ENCODE data around the gene MIER1.

Gene MIER1

DNA sequence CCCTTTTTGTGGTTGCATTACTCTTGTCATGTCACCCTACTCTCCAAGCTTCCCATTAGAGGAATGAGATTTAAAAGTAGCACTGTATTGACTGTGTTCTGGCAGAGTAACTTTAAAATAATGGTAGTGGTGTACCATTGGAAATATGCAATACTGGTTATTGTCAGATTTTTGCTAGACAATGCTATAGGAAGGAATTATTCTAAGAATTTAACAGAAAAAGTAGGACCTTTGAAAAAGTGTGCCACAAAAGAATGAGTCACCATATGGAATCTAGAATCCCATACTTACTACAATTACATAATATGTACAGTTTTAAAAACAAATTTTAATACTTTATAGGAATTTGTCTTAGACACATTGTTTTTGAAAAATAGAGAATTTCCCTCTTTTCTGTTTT, 13.8 kb downstream of the MIER1 start:
- Histone ChIP-seq H3K79me2 (ENCODE audit: insufficient read depth, low read length) (peaks cover 97% of the 10 kb centered on the region), H3K9me2 (replicated peaks; ENCODE audit: low read depth, low read length) (no peaks in the 10 kb centered on the region), H3K27me3 (ENCODE audit: insufficient read depth, low read length, poor library complexity, severe bottlenecking) (no peaks in the 10 kb centered on the region), H3K4me1 (ENCODE audit: insufficient read depth, low read length, poor library complexity, severe bottlenecking) (peaks cover 39% of the 10 kb centered on the region), H3K9me3 (ENCODE audit: insufficient read depth, low read depth, low read length) (no peaks in the 10 kb centered on the region), H3K4me3 (ENCODE audit: low read length, poor library complexity, severe bottlenecking) (peak overlapping the region; percentile 2), H3K9ac (ENCODE audit: low read depth, low read length, poor library complexity, severe bottlenecking) (no peak overlapping the region), H3F3A (ENCODE audit: low read depth) (no peaks in the 10 kb centered on the region), H3K36me3 (ENCODE audit: insufficient read depth, low read length) (peaks cover 23% of the 10 kb centered on the region), H2AFZ (ENCODE audit: low read length) (no peak overlapping the region), H4K20me1 (ENCODE audit: insufficient read depth, low read length, poor library complexity, severe bottlenecking) (peaks cover 81% of the 10 kb centered on the region), H3K4me2 (ENCODE audit: low read depth, low read length, poor library complexity, severe bottlenecking) (peak overlapping the region; percentile 47)
- TF ChIP-seq, protein P1, sequence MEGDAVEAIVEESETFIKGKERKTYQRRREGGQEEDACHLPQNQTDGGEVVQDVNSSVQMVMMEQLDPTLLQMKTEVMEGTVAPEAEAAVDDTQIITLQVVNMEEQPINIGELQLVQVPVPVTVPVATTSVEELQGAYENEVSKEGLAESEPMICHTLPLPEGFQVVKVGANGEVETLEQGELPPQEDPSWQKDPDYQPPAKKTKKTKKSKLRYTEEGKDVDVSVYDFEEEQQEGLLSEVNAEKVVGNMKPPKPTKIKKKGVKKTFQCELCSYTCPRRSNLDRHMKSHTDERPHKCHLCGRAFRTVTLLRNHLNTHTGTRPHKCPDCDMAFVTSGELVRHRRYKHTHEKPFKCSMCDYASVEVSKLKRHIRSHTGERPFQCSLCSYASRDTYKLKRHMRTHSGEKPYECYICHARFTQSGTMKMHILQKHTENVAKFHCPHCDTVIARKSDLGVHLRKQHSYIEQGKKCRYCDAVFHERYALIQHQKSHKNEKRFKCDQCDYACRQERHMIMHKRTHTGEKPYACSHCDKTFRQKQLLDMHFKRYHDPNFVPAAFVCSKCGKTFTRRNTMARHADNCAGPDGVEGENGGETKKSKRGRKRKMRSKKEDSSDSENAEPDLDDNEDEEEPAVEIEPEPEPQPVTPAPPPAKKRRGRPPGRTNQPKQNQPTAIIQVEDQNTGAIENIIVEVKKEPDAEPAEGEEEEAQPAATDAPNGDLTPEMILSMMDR (conservative IDR thresholded peaks at IDR 0.05; ENCODE audit: low read length), result no peak
- no peak for TF ChIP-seq EZH2phosphoT487 (IDR thresholded peaks at IDR 0.05; ENCODE audit: borderline replicate concordance)

DNA sequence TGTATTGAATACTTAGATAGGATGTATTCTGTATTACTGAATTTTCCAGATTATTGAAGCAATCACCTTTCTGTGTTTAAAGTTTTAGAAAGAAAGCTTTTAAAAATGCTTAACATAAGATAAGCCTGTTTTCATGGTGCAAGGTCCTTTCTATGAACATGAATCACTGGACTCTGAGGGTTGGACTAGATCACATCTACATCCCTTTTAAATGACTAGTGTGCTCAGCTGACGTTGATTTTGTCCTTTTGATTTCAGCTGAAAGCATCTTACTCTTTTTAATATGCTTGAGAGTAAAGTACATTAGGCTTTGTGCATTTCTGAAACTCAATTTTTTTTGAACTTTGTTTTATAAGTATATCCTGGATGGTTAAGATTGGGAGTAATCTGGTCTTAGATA, 16.2 kb downstream of the MIER1 start:
- H3K9ac ChIP-seq (ENCODE audit: low read depth, low read length, poor library complexity, severe bottlenecking), result no peak overlapping the region
- H2AFZ ChIP-seq (ENCODE audit: low read length), result no peak overlapping the region
- no peak overlapping the region for H3K4me2 ChIP-seq (ENCODE audit: low read depth, low read length, poor library complexity, severe bottlenecking)
- peaks cover 34% of the 10 kb centered on the region for H3K36me3 ChIP-seq (ENCODE audit: insufficient read depth, low read length)
- H3K4me1 ChIP-seq (ENCODE audit: insufficient read depth, low read length, poor library complexity, severe bottlenecking), result peaks cover 18% of the 10 kb centered on the region
- no peaks in the 10 kb centered on the region for H3F3A ChIP-seq (ENCODE audit: low read depth)
- no peaks in the 10 kb centered on the region for H3K9me3 ChIP-seq (ENCODE audit: insufficient read depth, low read depth, low read length)
- H3K27me3 ChIP-seq (ENCODE audit: insufficient read depth, low read length, poor library complexity, severe bottlenecking), result no peaks in the 10 kb centered on the region
- no peaks in the 10 kb centered on the region for H3K9me2 ChIP-seq (replicated peaks; ENCODE audit: low read depth, low read length)
- peaks cover 68% of the 10 kb centered on the region for H4K20me1 ChIP-seq (ENCODE audit: insufficient read depth, low read length, poor library complexity, severe bottlenecking)
- H3K79me2 ChIP-seq (ENCODE audit: insufficient read depth, low read length), result peaks cover 90% of the 10 kb centered on the region
- no peak overlapping the region for H3K4me3 ChIP-seq (ENCODE audit: low read length, poor library complexity, severe bottlenecking)
- TF ChIP-seq, protein P1 (conservative IDR thresholded peaks at IDR 0.05; ENCODE audit: low read length), result no peak
- no peak for TF ChIP-seq EZH2phosphoT487 (IDR thresholded peaks at IDR 0.05; ENCODE audit: borderline replicate concordance)

- H3K4me2 ChIP-seq (ENCODE audit: low read depth, low read length, poor library complexity, severe bottlenecking), result no peak overlapping the region
- H3F3A ChIP-seq (ENCODE audit: low read depth), result no peaks in the 10 kb centered on the region
- no peaks in the 10 kb centered on the region for H3K9me3 ChIP-seq (ENCODE audit: insufficient read depth, low read depth, low read length)
- H3K27me3 ChIP-seq (ENCODE audit: insufficient read depth, low read length, poor library complexity, severe bottlenecking), result no peaks in the 10 kb centered on the region
- H3K79me2 ChIP-seq (ENCODE audit: insufficient read depth, low read length), result peaks cover 67% of the 10 kb centered on the region
- H3K9me2 ChIP-seq (replicated peaks; ENCODE audit: low read depth, low read length), result no peaks in the 10 kb centered on the region
- no peak overlapping the region for H2AFZ ChIP-seq (ENCODE audit: low read length)
- peaks cover 18% of the 10 kb centered on the region for H3K4me1 ChIP-seq (ENCODE audit: insufficient read depth, low read length, poor library complexity, severe bottlenecking)
- TF ChIP-seq EZH2phosphoT487 (IDR thresholded peaks at IDR 0.05; ENCODE audit: borderline replicate concordance), result no peak
- TF ChIP-seq, protein P1 (conservative IDR thresholded peaks at IDR 0.05; ENCODE audit: low read length), result no peak
- H4K20me1 ChIP-seq (ENCODE audit: insufficient read depth, low read length, poor library complexity, severe bottlenecking), result peaks cover 57% of the 10 kb centered on the region
- H3K36me3 ChIP-seq (ENCODE audit: insufficient read depth, low read length), result peaks cover 59% of the 10 kb centered on the region
- H3K9ac ChIP-seq (ENCODE audit: low read depth, low read length, poor library complexity, severe bottlenecking), result no peak overlapping the region
- no peak overlapping the region for H3K4me3 ChIP-seq (ENCODE audit: low read length, poor library complexity, severe bottlenecking)
Measured at GRCh38 chr1:66943361-66943969, 18.7 kb downstream of the MIER1 start.
